Prostate gland (tissue), 2 donors: ENCODE measurements around the gene TMEM132D.

Experiments
- POLR2A ChIP-seq: fragments of 450-650 bp; IDR thresholded peaks from one replicate; pipeline ENCODE4 v1.6.1; 2016; ENCODE audit warnings: antibody characterized with exemption, mild to moderate bottlenecking
- POLR2AphosphoS5 ChIP-seq: sonication (generic); formaldehyde crosslinking; IDR thresholded peaks from one replicate; pipeline ENCODE4 v1.6.1; 2017; ENCODE audit warnings: antibody characterized with exemption
- TF ChIP-seq, protein P1 (sequence below), 4 experiments: fragments of 200-600 bp in 2 of 4; fragments of 450-650 bp in 2 of 4; sonication (generic) in 2 of 4; IDR thresholded peaks; 1 replicate in 3 of 4; 2 replicates in 1 of 4; pipeline ENCODE4 v1.5.1; 2016 to 2019; ENCODE audit warnings: antibody characterized with exemption in 4 of 4, mild to moderate bottlenecking in 2 of 4, moderate library complexity in 2 of 4

DNA sequence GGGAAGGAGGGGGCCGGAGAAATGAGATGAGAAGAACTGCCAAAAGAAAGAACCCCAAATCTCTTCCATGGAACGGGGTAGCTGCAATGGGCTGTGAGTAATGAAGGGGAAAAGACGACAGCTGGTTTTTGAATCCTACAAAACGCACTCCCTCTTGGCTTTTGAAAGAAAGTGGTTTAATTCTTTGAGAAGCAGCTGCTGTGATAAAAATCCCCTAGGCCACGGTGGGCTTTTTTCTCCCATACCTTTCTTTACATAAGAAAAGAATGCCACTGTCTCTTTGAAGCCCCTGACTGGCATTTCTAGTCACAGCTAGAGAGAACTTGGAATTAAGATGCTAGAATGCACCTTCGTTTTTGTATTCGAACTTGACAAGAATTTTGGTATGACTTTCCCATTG is 564.5 kb downstream of the TMEM132D start:
- TF ChIP-seq, protein P1, sequence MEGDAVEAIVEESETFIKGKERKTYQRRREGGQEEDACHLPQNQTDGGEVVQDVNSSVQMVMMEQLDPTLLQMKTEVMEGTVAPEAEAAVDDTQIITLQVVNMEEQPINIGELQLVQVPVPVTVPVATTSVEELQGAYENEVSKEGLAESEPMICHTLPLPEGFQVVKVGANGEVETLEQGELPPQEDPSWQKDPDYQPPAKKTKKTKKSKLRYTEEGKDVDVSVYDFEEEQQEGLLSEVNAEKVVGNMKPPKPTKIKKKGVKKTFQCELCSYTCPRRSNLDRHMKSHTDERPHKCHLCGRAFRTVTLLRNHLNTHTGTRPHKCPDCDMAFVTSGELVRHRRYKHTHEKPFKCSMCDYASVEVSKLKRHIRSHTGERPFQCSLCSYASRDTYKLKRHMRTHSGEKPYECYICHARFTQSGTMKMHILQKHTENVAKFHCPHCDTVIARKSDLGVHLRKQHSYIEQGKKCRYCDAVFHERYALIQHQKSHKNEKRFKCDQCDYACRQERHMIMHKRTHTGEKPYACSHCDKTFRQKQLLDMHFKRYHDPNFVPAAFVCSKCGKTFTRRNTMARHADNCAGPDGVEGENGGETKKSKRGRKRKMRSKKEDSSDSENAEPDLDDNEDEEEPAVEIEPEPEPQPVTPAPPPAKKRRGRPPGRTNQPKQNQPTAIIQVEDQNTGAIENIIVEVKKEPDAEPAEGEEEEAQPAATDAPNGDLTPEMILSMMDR (IDR thresholded peaks at IDR 0.05): no peak
- TF ChIP-seq POLR2AphosphoS5 (no peak), POLR2A (no peak)
